Heart left ventricle (tissue), 16 donors: ENCODE data around the gene RETN. TPM values are rescaled to one million over a fixed set of nuclear protein-coding genes. Genes with fewer than 3 reads are reported as not detected.

Experiments
- ATAC-seq, 4 donors: fragments of 200-7000 bp; cut with Tn5 transposase; one replicate each; pipeline ENCODE4 v1.9.1; 2020 to 2022; ENCODE audit warnings: moderate library complexity in 4 of 4, mild to moderate bottlenecking in 3 of 4, moderate number of reproducible peaks in 1 of 4
- DNase-seq, 5 donors: peaks; one replicate each; pipeline ENCODE4 v3.0.0-alpha.2; 2020
- H3K27ac ChIP-seq, 12 donors: fragments of 200-600 bp; sonication (generic) in 4 of 12; one replicate each; pipeline versions ENCODE4 v1.5.0 to v1.8.0; 2016 to 2022; ENCODE audit warnings: mild to moderate bottlenecking in 2 of 12
- H3K27me3 ChIP-seq, 9 donors: fragments of 200-600 bp; sonication (generic) in 2 of 9; one replicate each; pipeline versions ENCODE4 v1.5.1 to v1.8.0; 2016 to 2022; ENCODE audit warnings: mild to moderate bottlenecking in 3 of 9
- H3K36me3 ChIP-seq, 9 donors: fragments of 200-600 bp; sonication (generic) in 2 of 9; one replicate each; pipeline versions ENCODE4 v1.5.0 to v1.8.0; 2018 to 2022; ENCODE audit warnings: mild to moderate bottlenecking in 2 of 9
- H3K4me1 ChIP-seq, 12 donors: fragments of 200-600 bp; sonication (generic) in 4 of 12; one replicate each; pipeline versions ENCODE4 v1.5.0 to v1.8.0; 2016 to 2022; ENCODE audit warnings: mild to moderate bottlenecking in 3 of 12
- H3K4me3 ChIP-seq, 12 donors: fragments of 200-600 bp; sonication (generic) in 4 of 12; one replicate each; pipeline versions ENCODE4 v1.5.0 to v1.8.0; 2017 to 2022; ENCODE audit warnings: mild to moderate bottlenecking in 9 of 12, moderate library complexity in 4 of 12
- H3K9me3 ChIP-seq, 12 donors: fragments of 200-600 bp; sonication (generic) in 4 of 12; one replicate each; pipeline versions ENCODE4 v1.5.0 to v1.8.0; 2016 to 2022; ENCODE audit warnings: mild to moderate bottlenecking in 1 of 12
- POLR2A ChIP-seq, 2 donors: fragments of 450-650 bp; IDR thresholded peaks; one replicate each; pipeline ENCODE4 v1.6.1; 2017; ENCODE audit warnings: antibody characterized with exemption in 2 of 2, mild to moderate bottlenecking in 2 of 2, moderate library complexity in 2 of 2
- WGBS, 4 donors: extraction: QIAGEN DNeasy Blood & Tissue Kit in 2 of 4; methylation state at CpG; one replicate each; pipeline versions ENCODE4 v1.1.5 to v1.1.7; 2013 to 2018; 5-methylcytosine and 5-hydroxymethylcytosine counted together
- intact Hi-C, 10 donors: fragments of 100-400 bp; cut with DNase I; formaldehyde crosslinking; loops; one replicate each; pipeline versions ENCODE4 v1.11.1 to v1.14.2; 2022
- polyA plus RNA-seq, 2 donors: library from polyadenylated mRNA; stranded (reverse); fragments of 200-250 nt; gene quantifications; one replicate each; pipeline ENCODE4 v1.2.3, GENCODE V29; 2013
- total RNA-seq, 9 donors: library from RNA; depleted of rRNA in 2 of 9; stranded (reverse); fragments of >200 nt in 2 of 9; fragmentation: NEBNext Ultra II Directional in 3 of 9; extraction: Animal tissue kit (Norgen Biotek cat#: 25700) in 3 of 9; gene quantifications; one replicate each; pipeline versions ENCODE4 v1.1.0 to v1.2.4, GENCODE V29; 2016 to 2023
- TF ChIP-seq, protein P1 (sequence below), 12 donors: fragments of 200-600 bp; sonication (generic) in 4 of 12; IDR thresholded peaks; one replicate each; pipeline versions ENCODE4 v1.5.0 to v1.8.0; 2018 to 2022; ENCODE audit warnings: antibody characterized with exemption in 12 of 12, mild to moderate bottlenecking in 5 of 12
- donor health status: ischemic (EF 13 %, LVEDD 7.1; RV severe dilation, severe dysfunction).
- donor health status: healthy with polysubstance abuse.
- donor health status: DM: no; HTN: yes; CAD: no.
- donor health status: DM: no; HTN: no; CAD: no.
- donor health status: ischemic (EF 25% LVEDD 6.9; RV normal size, moderate dysfunction).
- donor health status: ischemic (EF 25% LVEDD 5.7; RV mildly dilated, moderate dysfunction).
- donor health status: healthy.
- donor health status: DM: yes; HTN: yes; CAD: no.
- donor health status: ischemic (EF 35%, LVEDD 5.7; RV mildly dilated, moderate dysfunction).
- donor health status: nonischemic (EF 11% LVEDD 7.7; RV severe dilation, severe dysfunction).
- donor health status: DM: yes; HTN: yes; CAD: no.
- donor health status: PGD.
- donor health status: ischemic (EF 29% LVEDD 5.4; RV normal size, mild dysfunction).
- donor health status: nonischemic (EF 23%, LVEDD 6.1; RV moderate dilation, normal function).

Gene RETN
- total and polyA plus RNA-seq, 11 donors: 2.6 to 9.2 (median 4.8) TPM; not detected in 8

DNA sequence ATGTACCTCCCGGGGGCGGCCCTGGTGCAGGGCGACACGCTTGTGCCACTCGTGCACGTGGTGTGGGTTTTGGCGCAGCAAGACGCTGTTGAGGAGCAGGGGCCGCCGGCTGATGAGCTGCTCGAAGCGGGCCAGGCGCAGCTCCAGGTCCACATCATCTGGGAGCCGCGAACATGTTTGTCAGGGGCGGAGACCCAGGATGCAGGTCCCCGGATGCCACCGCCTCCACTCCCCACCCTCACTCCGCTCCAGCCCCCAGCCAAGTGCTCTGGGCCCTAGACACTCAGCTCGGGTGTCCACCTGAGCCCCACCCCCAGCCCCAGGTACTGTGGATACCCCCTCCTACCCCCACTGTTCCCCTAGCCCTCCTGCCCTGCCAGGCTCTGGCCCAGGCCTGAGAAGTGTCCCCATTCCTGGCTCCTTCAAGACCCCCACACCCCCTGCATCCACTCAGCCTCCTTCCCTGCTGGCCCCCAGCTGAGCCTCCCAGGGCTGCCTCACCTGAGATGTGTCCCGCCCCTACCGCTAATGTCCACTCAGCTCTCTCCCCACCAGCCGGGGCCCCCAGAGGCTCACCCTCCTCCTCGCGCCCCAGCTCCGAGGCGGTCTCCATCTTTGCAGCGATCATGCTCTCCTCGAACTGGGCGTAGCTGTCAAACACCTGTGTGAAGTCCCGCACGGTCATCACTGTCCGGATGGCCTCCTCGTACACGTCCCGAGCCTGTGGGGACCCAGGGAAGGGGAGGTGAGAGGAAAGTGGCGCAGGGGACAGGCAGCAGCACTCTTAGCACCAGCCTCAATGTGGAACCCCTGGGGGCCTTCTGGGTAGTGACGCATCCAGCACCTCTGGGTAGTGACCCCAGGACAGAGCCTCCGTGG lies 44.9 kb upstream of the RETN start:
- Histone ChIP-seq H3K9me3 (no peaks in the 10 kb centered on the region), H3K36me3 (peaks cover 0 to 83% (median 65%) of the 10 kb centered on the region in 9 donors), H3K27me3 (no peaks in the 10 kb centered on the region), H3K4me1 (peaks cover 0 to 24% (median 14%) of the 10 kb centered on the region in 12 donors), H3K4me3 (no peak overlapping the region), H3K27ac (no peak overlapping the region)
- ATAC-seq (no peak), DNase-seq (no peak)
- intact Hi-C loops: no loop called here
- 94 to 95% (median 95%) methylated on average over 30 to 39 of the region's 39 CpGs for WGBS, 4 donors
- TF ChIP-seq, protein P1, sequence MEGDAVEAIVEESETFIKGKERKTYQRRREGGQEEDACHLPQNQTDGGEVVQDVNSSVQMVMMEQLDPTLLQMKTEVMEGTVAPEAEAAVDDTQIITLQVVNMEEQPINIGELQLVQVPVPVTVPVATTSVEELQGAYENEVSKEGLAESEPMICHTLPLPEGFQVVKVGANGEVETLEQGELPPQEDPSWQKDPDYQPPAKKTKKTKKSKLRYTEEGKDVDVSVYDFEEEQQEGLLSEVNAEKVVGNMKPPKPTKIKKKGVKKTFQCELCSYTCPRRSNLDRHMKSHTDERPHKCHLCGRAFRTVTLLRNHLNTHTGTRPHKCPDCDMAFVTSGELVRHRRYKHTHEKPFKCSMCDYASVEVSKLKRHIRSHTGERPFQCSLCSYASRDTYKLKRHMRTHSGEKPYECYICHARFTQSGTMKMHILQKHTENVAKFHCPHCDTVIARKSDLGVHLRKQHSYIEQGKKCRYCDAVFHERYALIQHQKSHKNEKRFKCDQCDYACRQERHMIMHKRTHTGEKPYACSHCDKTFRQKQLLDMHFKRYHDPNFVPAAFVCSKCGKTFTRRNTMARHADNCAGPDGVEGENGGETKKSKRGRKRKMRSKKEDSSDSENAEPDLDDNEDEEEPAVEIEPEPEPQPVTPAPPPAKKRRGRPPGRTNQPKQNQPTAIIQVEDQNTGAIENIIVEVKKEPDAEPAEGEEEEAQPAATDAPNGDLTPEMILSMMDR (IDR thresholded peaks at IDR 0.05): no peak
- no peak for TF ChIP-seq POLR2A (IDR thresholded peaks at IDR 0.05)

DNA sequence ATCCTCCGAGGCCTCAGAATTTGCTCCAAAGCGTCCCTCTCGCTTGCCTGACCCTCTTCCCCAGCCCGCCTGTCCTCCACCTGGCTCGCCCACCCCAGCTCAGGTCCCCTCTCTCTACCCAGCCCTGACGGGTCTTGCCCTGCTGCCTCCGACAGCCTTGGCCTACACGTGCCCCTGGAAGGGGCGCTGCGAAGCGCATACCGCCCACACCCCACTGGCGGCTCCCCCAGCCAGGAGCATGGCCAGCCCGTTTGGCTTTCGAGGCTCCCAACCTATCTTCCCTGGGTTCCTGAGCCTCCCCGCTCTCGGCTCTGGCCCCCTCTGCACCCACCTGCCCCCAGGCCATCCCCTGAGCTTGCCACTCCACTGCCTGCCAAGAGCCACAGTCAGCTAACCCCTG lies 44.0 kb upstream of the RETN start:
- ATAC-seq: no peak
- peaks cover 0 to 24% (median 13%) of the 10 kb centered on the region in 12 donors for H3K4me1 ChIP-seq
- intact Hi-C loops: loop anchor here in 1 of 10 donors (5.0 kb wide), 1 partner anchor 558 kb away; the partner anchor contains the start of gene ZNF557
- no peaks in the 10 kb centered on the region for H3K27me3 ChIP-seq
- H3K9me3 ChIP-seq: no peaks in the 10 kb centered on the region
- no peak for DNase-seq
- H3K4me3 ChIP-seq: no peak overlapping the region
- H3K36me3 ChIP-seq: peaks cover 0 to 75% (median 58%) of the 10 kb centered on the region in 9 donors
- no peak overlapping the region for H3K27ac ChIP-seq
- WGBS, 4 donors: 91 to 95% (median 92%) methylated on average over 13 to 17 of the region's 17 CpGs
- TF ChIP-seq POLR2A (IDR thresholded peaks at IDR 0.05): no peak
- TF ChIP-seq, protein P1 (IDR thresholded peaks at IDR 0.05): no peak

DNA sequence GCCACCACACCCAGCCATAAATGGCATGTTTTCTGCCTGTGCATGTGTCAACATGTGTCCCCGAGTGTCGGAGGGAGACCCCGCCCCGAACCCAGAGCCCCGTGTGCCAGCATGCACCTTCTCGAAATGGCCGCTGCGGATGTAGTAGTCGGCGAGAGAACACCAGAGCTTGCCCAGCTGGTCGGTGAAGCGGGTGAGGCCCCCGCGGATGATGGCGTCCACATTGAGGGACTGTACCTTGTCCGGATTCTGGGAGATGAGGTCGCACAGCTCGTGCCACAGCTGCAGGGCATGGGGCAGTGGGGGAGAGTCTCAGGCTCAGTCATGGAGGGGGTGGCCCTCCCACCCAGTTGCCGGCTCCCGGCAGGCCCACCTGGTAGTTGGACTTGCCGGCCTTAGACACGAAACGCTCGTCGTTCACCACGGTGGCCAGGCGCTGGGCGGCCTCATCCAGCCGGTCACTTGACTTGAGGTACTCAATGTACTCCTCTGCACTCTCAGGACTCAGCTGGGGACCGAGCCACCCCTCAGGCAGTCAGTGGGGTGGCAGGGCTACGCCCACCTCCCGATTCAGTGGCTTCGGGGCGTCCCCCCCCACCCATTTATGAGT lies 43.0 kb upstream of the RETN start:
- peaks cover 0 to 64% (median 48%) of the 10 kb centered on the region in 9 donors for H3K36me3 ChIP-seq
- TF ChIP-seq POLR2A (IDR thresholded peaks at IDR 0.05): no peak
- TF ChIP-seq, protein P1 (IDR thresholded peaks at IDR 0.05): no peak
- H3K9me3 ChIP-seq: no peaks in the 10 kb centered on the region
- no peaks in the 10 kb centered on the region for H3K27me3 ChIP-seq
- no peak overlapping the region for H3K4me3 ChIP-seq
- H3K4me1 ChIP-seq: peaks cover 3 to 33% (median 22%) of the 10 kb centered on the region in 12 donors
- no peak overlapping the region for H3K27ac ChIP-seq
- intact Hi-C loops: loop anchor here in 1 of 10 donors (5.0 kb wide), 1 partner anchor 559 kb away; the partner anchor contains the start of gene ZNF557
- ATAC-seq: no peak
- 95 to 100% (median 97%) methylated on average over 26 to 34 of the region's 34 CpGs for WGBS, 4 donors
- no peak for DNase-seq

DNA sequence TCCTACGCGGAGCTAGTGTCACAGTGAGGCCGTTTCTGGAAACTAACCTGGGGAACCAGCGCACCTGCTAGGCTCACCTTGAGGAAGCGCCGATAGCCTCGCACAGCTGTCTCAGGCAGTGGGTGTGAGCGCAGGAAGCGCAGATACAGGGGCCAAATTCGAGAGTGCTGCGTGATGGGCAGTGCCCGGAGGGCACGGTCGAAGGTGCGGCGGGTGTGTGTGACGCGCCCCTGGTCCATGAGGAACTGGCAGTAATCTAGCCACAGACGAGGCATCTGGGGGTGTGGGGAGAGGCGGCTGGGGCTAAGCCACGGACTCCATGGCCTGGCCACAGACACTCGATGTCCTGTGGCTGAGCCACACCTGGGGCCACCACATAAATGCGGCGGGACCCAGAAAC lies 41.7 kb upstream of the RETN start:
- 89 to 96% (median 94%) methylated on average over 24 of the region's 24 CpGs for WGBS, 4 donors
- peaks cover 0 to 52% (median 35%) of the 10 kb centered on the region in 9 donors for H3K36me3 ChIP-seq

More for the DNA sequence above, 41.7 kb upstream of the RETN start:
- TF ChIP-seq, protein P1 (IDR thresholded peaks at IDR 0.05): no peak
- TF ChIP-seq POLR2A (IDR thresholded peaks at IDR 0.05): no peak
- intact Hi-C loops: loop anchor here in 1 of 10 donors (5.0 kb wide), 1 partner anchor 560 kb away; the partner anchor contains the start of gene ZNF557
- no peak overlapping the region for H3K4me3 ChIP-seq
- no peaks in the 10 kb centered on the region for H3K9me3 ChIP-seq
- peaks cover 3 to 36% (median 25%) of the 10 kb centered on the region in 12 donors for H3K4me1 ChIP-seq
- no peaks in the 10 kb centered on the region for H3K27me3 ChIP-seq
- no peak for DNase-seq
- H3K27ac ChIP-seq: no peak overlapping the region
- ATAC-seq: no peak
